ENCODE results near the gene BCAS4.

Gene BCAS4

DNA sequence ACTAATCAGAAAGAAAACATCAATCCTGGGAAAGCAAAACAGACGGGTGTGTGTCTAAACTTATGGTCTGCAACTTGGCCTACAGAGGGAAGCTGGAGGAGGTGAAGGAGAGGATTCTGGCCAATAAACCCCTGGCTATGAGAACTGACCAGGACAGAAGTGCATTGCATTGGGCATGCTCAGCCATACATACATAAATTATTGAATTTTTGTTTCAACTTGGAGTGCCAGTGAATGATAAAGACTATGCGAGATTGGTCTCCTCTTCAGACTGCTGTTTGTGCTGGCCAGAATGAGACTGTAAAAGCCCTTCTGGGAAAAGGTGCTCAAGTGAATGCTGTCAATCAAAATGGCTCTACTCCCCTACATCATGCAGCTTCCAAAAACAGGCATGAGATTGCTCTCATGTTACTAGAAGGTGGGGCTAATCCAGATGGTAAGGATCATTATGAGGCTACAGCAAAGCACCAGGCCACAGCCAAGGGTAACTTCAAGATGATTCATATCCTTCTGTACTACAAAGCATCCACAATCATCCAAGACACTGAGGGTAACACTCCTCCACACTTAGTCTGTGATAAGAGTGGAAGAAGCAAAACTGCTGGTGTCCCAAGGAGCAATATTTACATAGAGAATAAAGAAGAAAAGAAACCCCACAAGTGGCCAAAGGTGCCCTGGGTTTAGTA is 119.0 kb downstream of the BCAS4 start:
- DNase-seq (ENCODE audit: low read depth) = no peak

DNA sequence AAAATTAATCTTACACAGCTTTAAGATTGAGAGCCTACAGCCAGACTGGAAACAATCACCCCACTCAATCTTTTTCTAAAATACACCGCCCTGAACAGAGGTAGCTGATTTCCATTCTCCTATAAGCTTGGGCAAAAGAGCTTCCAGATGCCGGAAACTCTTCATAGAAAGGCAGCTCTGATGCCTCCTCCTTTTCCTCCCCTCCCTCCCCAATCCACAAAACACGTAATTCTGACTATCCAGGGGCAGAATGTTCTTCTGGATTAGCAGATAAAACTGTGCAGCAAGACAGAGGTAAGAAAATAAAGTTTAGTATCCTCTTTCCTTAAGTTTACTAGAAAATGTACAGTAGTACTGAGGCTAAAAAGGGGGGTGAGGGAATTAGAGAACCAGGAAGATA is 120.6 kb downstream of the BCAS4 start:
- no peak for DNase-seq (ENCODE audit: low read depth)

DNA sequence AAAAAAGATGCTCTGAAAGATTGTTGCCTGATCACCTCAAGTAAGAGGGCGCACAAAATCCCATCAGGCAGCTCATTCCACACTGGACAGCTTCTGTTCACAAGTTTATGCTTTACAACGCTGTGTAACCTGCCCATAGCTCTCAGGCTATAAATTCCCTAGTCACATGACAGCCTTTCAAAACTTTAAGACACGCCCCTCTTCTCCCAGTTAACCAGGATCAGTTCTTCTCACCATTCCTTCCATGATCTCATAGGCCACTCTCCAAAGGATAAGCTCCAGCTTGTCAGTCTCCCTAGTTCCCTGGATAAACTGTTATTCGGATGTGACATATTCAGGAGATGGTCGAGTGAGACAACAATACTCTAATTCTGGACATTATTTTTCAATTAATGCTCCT is 121.4 kb downstream of the BCAS4 start:
- no peak for DNase-seq (ENCODE audit: low read depth)

- DNase-seq (ENCODE audit: low read depth) = no peak
Observed at GRCh38 chr20:50916934-50917333, 122.1 kb downstream of the BCAS4 start.

- DNase-seq (ENCODE audit: low read depth) = no peak
Observed at GRCh38 chr20:50918403-50918802, 123.5 kb downstream of the BCAS4 start.

- DNase-seq (ENCODE audit: low read depth) = no peak
Observed at GRCh38 chr20:50919567-50919966, 124.7 kb downstream of the BCAS4 start.

GRCh38 chr20:50920997-50921396 is 126.1 kb downstream of the BCAS4 start:
- no peak for DNase-seq (ENCODE audit: low read depth)

- no peak for DNase-seq (ENCODE audit: low read depth)
Observed at GRCh38 chr20:50921803-50922501, 127.1 kb downstream of the BCAS4 start.

DNA sequence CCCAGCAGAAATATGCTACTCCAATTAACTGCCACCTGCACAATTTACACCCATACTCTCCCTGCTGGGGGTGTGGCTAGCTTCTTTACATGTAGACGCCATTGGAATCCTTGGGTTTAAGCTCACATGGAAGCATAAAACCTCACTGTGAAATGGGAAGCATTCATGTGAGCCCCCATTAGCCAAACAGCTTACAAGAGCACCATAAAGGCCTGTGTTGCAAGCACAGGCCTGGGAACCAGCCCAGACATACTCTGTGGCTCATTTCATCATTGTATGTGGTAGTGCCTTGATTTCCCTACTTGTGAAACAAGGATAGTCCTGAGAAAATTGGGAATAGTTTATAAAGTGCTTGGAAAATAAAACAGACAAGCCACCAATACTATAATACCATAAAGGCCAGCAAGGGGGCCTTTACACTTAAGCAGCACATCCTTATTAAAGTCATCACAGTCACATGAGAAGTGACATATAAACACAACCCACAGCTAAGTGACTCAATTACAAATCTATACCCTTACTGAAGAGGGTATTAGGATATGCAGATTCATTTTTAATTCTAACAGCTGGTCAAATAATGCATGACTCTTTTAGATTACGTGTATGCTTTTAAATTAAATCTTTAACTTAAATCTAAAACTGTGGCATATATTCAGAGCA is 129.5 kb downstream of the BCAS4 start:
- DNase-seq (ENCODE audit: low read depth) = no peak

DNA sequence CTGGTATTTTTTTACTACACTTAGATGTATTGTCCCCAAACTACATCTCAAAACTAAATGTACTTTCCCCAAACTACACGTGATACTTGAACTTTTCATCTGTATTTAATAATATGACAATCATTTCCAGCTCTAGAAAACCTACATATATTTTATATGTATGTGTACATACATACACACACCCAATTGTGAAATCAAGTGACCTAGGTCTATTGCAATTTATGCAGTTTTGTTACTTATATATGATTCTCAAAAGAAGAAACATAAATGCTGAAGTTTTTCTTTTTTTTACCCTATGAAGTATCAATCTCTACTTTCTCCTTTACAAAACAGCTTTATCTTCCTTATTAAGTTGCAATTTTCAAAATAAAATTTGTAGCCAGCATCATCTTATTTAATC is 131.7 kb downstream of the BCAS4 start:
- DNase-seq (ENCODE audit: low read depth) = no peak

Data from activated T-cell treated with anti-CD3 and anti-CD28 coated beads for 48 hours (primary cell).